ENCODE results near the gene INPP5J.

Gene INPP5J

DNA sequence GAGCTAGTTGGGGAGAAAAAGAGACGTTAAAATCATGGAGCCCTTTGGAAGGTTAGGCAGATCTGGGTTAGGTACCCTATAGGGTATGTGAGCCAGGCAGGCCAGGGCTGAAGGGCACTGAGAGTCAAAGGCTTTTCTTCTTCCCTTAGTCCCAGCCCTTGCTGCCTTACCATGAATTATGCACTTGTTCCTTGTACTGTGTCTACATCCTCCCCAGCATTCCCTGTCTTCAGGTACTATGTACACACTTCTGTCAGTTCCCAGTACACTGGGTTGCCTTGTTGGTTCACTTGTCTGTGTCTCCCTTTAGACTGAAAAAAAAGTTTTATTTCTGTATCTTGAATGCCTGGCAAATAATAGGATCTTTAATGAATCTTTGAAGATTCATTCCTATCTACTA, 54.2 kb downstream of the INPP5J start:
- H3K36me3 ChIP-seq (ENCODE audit: control insufficient read depth, insufficient read depth, low read length) = peaks cover 1% of the 10 kb centered on the region; the same call in 1 of the 2 replicates
- no peaks in the 10 kb centered on the region for H3K27me3 ChIP-seq (replicated peaks; ENCODE audit: control insufficient read depth, insufficient read depth, low read length)
- TF ChIP-seq, protein P1, sequence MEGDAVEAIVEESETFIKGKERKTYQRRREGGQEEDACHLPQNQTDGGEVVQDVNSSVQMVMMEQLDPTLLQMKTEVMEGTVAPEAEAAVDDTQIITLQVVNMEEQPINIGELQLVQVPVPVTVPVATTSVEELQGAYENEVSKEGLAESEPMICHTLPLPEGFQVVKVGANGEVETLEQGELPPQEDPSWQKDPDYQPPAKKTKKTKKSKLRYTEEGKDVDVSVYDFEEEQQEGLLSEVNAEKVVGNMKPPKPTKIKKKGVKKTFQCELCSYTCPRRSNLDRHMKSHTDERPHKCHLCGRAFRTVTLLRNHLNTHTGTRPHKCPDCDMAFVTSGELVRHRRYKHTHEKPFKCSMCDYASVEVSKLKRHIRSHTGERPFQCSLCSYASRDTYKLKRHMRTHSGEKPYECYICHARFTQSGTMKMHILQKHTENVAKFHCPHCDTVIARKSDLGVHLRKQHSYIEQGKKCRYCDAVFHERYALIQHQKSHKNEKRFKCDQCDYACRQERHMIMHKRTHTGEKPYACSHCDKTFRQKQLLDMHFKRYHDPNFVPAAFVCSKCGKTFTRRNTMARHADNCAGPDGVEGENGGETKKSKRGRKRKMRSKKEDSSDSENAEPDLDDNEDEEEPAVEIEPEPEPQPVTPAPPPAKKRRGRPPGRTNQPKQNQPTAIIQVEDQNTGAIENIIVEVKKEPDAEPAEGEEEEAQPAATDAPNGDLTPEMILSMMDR (IDR thresholded peaks at IDR 0.05; ENCODE audit: insufficient read depth, low read length, poor library complexity, severe bottlenecking) = no peak
- H3K4me3 ChIP-seq (replicated peaks; ENCODE audit: low read depth, low read length) = no peak overlapping the region
- no peak for DNase-seq (ENCODE audit: extremely low read depth, insufficient read length)

DNA sequence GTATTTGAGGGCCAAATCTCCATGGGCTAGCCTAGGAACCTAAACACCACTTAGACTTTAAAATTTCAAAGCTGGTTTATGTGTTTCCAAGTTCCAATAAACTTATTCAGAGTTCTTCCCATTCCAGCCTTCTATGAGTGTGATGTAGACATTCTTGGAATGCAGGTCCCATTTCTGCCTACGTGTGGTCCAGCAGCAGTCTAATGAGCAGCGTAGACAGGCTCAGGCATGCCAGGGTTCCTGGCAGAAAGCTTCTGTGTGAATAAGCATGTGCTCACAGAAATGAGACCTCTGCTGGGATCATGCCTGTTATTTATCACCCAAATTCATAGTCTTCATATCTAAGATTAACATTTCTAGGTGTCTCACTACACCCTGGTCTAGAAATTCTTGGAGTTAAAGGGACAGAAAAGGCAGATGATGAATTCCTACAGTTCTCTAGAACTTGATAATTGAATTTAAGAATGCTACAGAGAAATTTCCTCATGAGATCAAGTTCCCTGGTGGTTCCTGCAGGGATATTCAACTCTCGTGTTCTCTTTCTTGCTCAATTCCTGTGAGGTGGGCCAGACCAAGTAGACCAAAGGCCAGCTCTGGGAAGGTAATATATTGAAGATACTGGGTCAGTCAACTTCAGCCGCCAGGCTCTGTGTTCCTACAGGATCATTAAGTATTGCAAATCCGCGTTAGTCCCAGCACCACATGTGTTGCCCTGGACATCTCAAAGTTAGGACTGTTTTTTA, 54.8 kb downstream of the INPP5J start:
- DNase-seq (ENCODE audit: extremely low read depth, insufficient read length) = no peak
- TF ChIP-seq, protein P1 (IDR thresholded peaks at IDR 0.05; ENCODE audit: insufficient read depth, low read length, poor library complexity, severe bottlenecking) = no peak
- Histone ChIP-seq H3K4me3 (replicated peaks; ENCODE audit: low read depth, low read length) (no peak overlapping the region), H3K27me3 (replicated peaks; ENCODE audit: control insufficient read depth, insufficient read depth, low read length) (no peaks in the 10 kb centered on the region), H3K36me3 (ENCODE audit: control insufficient read depth, insufficient read depth, low read length) (peaks cover 1% of the 10 kb centered on the region; the same call in 1 of the 2 replicates)

DNA sequence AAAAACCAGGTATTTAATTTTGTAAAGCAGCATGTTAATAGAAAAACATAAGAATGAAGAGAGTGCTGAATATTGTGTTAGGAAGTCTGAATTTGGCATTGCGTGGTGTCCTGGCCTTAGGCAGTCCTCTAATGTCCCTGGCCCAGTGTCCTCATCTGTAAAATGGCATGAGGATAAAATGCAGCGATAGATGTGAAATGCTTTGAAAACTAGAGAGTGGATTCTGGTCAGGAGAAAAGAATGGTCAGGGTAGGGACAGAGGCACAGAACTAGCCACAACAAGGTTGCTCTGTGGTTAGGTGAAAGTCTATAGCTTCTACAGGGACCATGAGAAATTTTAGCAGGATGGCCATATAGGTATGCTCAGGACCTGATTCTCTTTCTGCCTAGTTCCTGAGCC, 56.1 kb downstream of the INPP5J start:
- Histone ChIP-seq H3K4me3 (replicated peaks; ENCODE audit: low read depth, low read length) (no peak overlapping the region), H3K36me3 (ENCODE audit: control insufficient read depth, insufficient read depth, low read length) (peaks cover 1% of the 10 kb centered on the region; the same call in 1 of the 2 replicates), H3K27me3 (replicated peaks; ENCODE audit: control insufficient read depth, insufficient read depth, low read length) (no peaks in the 10 kb centered on the region)
- TF ChIP-seq, protein P1 (IDR thresholded peaks at IDR 0.05; ENCODE audit: insufficient read depth, low read length, poor library complexity, severe bottlenecking) = no peak
- DNase-seq (ENCODE audit: extremely low read depth, insufficient read length) = no peak

DNA sequence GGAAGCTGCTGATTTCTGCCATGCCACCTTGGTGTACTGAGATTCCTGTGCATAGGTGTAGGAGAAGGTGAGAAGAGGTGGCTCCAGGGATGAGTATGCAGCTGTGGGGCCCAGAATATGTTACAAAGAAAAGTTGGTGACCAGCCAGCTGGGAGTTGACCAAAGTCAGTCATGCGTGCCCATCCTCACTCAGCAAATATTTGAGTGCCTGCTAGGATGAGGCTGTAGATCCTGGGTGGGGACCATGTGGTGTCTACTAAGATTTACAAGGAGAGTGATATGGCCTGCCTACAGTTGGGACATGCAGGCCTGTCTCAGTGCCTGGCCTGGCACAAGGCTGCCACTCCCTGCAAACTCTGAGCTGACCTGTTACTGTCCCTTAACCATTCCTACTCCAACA, 56.6 kb downstream of the INPP5J start:
- no peaks in the 10 kb centered on the region for H3K27me3 ChIP-seq (replicated peaks; ENCODE audit: control insufficient read depth, insufficient read depth, low read length)
- peaks cover 1% of the 10 kb centered on the region; the same call in 1 of the 2 replicates for H3K36me3 ChIP-seq (ENCODE audit: control insufficient read depth, insufficient read depth, low read length)
- H3K4me3 ChIP-seq (replicated peaks; ENCODE audit: low read depth, low read length) = no peak overlapping the region
- no peak for DNase-seq (ENCODE audit: extremely low read depth, insufficient read length)
- TF ChIP-seq, protein P1 (IDR thresholded peaks at IDR 0.05; ENCODE audit: insufficient read depth, low read length, poor library complexity, severe bottlenecking) = no peak

DNA sequence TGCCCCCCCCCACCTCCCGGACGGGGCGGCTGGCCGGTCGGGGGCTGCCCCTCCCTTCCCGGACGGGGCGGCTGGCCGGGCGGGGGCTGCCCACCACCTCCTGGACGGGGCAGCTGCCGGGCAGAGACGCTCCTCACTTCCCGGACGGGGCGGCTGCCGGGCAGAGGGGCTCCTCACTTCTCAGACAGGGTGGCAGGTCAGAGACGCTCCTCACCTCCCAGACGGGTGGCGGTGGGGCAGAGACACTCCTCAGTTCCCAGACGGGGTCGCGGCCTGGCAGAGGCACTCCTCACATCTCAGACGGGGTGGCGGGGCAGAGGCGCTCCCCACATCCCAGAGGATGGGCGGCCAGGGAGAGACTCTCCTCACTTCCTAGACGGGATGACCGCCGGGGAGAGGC, 61.2 kb downstream of the INPP5J start:
- H3K4me3 ChIP-seq (replicated peaks; ENCODE audit: low read depth, low read length) = no peak overlapping the region
- TF ChIP-seq, protein P1 (IDR thresholded peaks at IDR 0.05; ENCODE audit: insufficient read depth, low read length, poor library complexity, severe bottlenecking) = no peak
- no peaks in the 10 kb centered on the region for H3K27me3 ChIP-seq (replicated peaks; ENCODE audit: control insufficient read depth, insufficient read depth, low read length)
- H3K36me3 ChIP-seq (ENCODE audit: control insufficient read depth, insufficient read depth, low read length) = peaks cover 6% of the 10 kb centered on the region
- no peak for DNase-seq (ENCODE audit: extremely low read depth, insufficient read length)
